Motor neuron (in vitro differentiated cells): ENCODE results near the gene SDHAF1. TPM values are rescaled to one million over a fixed set of nuclear protein-coding genes. Genes with fewer than 3 reads are reported as not detected.
A peak's percentile ranks its signal among the peaks of the same experiment; 100 is the strongest.
"Not testable (repeated sequence)": the region's sequence is repeated elsewhere in the genome, so short reads cannot be mapped to it uniquely, and the experiment has no call there.

ENCODE experiments used
- ATAC-seq, 8 experiments: fragments of 200-7000 bp; cut with Tn5 transposase; replicated peaks in 6 of 8; 2 replicates each; pipeline ENCODE4 v1.8.0; 2021; ENCODE audit warnings: mild to moderate bottlenecking in 8 of 8, moderate library complexity in 8 of 8
- H3K27ac ChIP-seq, 2 donors: fragments of 250-450 bp; sonication (Bioruptor Pico); 2 replicates each; pipeline ENCODE4 v1.9.0; 2021; ENCODE audit warnings: antibody characterized with exemption in 2 of 2, mild to moderate bottlenecking in 2 of 2, moderate library complexity in 1 of 2
- H3K4me1 ChIP-seq, 2 donors: fragments of 250-450 bp; sonication (Bioruptor Pico); replicated peaks in 1 of 2; 2 replicates each; pipeline ENCODE4 v1.6.1; 2021; ENCODE audit warnings: antibody characterized with exemption in 2 of 2, mild to moderate bottlenecking in 2 of 2, moderate library complexity in 1 of 2
- H3K4me3 ChIP-seq, 5 donors: fragments of 250-450 bp; sonication (Bioruptor Pico); 2 replicates each; pipeline ENCODE4 v1.9.0; 2021; ENCODE audit warnings: antibody characterized with exemption in 5 of 5, mild to moderate bottlenecking in 5 of 5, moderate library complexity in 4 of 5
- WGBS, 10 experiments: fragments of 450-650 bp; shearing (Covaris generic); methylation state at CpG; one replicate each; pipeline ENCODE4 v1.0.0; 2022; 5-methylcytosine and 5-hydroxymethylcytosine counted together
- in situ Hi-C, 9 experiments: fragments of 400-800 bp; cut with MboI; loops; one replicate each; pipeline ENCODE4 v1.15.0; 2021; ENCODE audit warnings: low sequenced_read_pairs in 9 of 9, low pct_unique_long_range_greater_than_20kb in 2 of 9; ENCODE audit not compliant: unreplicated experiment in 9 of 9
- total RNA-seq, 8 experiments: library from RNA; unstranded; fragments of 300-600 nt; gene quantifications; 2 replicates each; pipeline versions ENCODE4 v1.2.3 to v1.2.4, GENCODE V29; 2022

The SDHAF1 gene
- total RNA-seq, 8 experiments from 2014 or later: 10.6 to 23.5 (median 18.1) TPM

- Histone ChIP-seq H3K4me1 (no peaks in the 10 kb centered on the region), H3K4me3 (no peak overlapping the region), H3K27ac (no peak overlapping the region)
- WGBS, 10 experiments: 22 to 46% (median 34%) methylated on average over 3 to 4 of the region's 5 CpGs; no CpG with 5 or more reads in 7 of the 10 experiments
- in situ Hi-C loops: no loop called here
- ATAC-seq: peak in 3 of 8 experiments; percentile 29 to 61 (median 51)
Observed at GRCh38 chr19:35975608-35976214, 19.3 kb upstream of the SDHAF1 start.

GRCh38 chr19:35977446-35978222 lies 17.4 kb upstream of the SDHAF1 start:
- WGBS, 10 experiments: 38 to 78% (median 57%) methylated on average over 3 to 11 of the region's 14 CpGs; no CpG with 5 or more reads in 1 of the 10 experiments
- Histone ChIP-seq H3K4me1 (no peaks in the 10 kb centered on the region), H3K4me3 (no peak overlapping the region), H3K27ac (no peak overlapping the region)
- ATAC-seq: peak in 5 of 8 experiments; percentile 16 to 72 (median 26)
- in situ Hi-C loops: no loop called here

GRCh38 chr19:35978271-35978670 lies 16.7 kb upstream of the SDHAF1 start:
- Histone ChIP-seq H3K27ac (no peak overlapping the region), H3K4me1 (no peaks in the 10 kb centered on the region), H3K4me3 (no peak overlapping the region)
- no peak for ATAC-seq
- in situ Hi-C loops: no loop called here
- WGBS, 10 experiments: 20 to 80% (median 57%) methylated on average over 1 of the region's 5 CpGs; no CpG with 5 or more reads in 7 of the 10 experiments

- H3K4me3 ChIP-seq: no peak overlapping the region
- no peak for ATAC-seq
- H3K4me1 ChIP-seq: no peaks in the 10 kb centered on the region
- no peak overlapping the region for H3K27ac ChIP-seq
- 73% methylated on average over 3 of the region's 20 CpGs; no CpG with 5 or more reads in 9 of the 10 experiments for WGBS, 10 experiments
- in situ Hi-C loops: no loop called here
Observed at GRCh38 chr19:35978832-35979365, 16.1 kb upstream of the SDHAF1 start.

GRCh38 chr19:35980997-35981396 lies 14.0 kb upstream of the SDHAF1 start:
- in situ Hi-C loops, H3K4me3 ChIP-seq, H3K27ac ChIP-seq, H3K4me1 ChIP-seq, ATAC-seq: not testable (repeated sequence)
- WGBS, 10 experiments: 26 to 75% (median 67%) methylated on average over 4 of the region's 4 CpGs; no CpG with 5 or more reads in 3 of the 10 experiments

GRCh38 chr19:35983177-35983576 lies 11.8 kb upstream of the SDHAF1 start:
- no peak overlapping the region for H3K27ac ChIP-seq
- no peak overlapping the region for H3K4me3 ChIP-seq
- ATAC-seq: no peak
- in situ Hi-C loops: no loop called here
- H3K4me1 ChIP-seq: no peaks in the 10 kb centered on the region
- WGBS, 10 experiments: 0 to 100% (median 60%) methylated on average over 1 of the region's 8 CpGs; no CpG with 5 or more reads in 3 of the 10 experiments

- in situ Hi-C loops: no loop called here
- Histone ChIP-seq H3K4me3 (no peak overlapping the region), H3K27ac (no peak overlapping the region), H3K4me1 (no peaks in the 10 kb centered on the region)
- WGBS, 10 experiments: 57 to 100% (median 94%) methylated on average over 1 to 4 of the region's 5 CpGs; no CpG with 5 or more reads in 5 of the 10 experiments
- no peak for ATAC-seq
Observed at GRCh38 chr19:35986111-35986510, 8.9 kb upstream of the SDHAF1 start.

GRCh38 chr19:35986664-35987570 lies 8.1 kb upstream of the SDHAF1 start:
- no peak overlapping the region for H3K27ac ChIP-seq
- in situ Hi-C loops: no loop called here
- 28 to 100% (median 35%) methylated on average over 1 to 8 of the region's 54 CpGs; no CpG with 5 or more reads in 5 of the 10 experiments for WGBS, 10 experiments
- ATAC-seq: peak; percentile 79 to 93 (median 90)
- peak overlapping the region; percentile 34 to 40 (median 38) for H3K4me3 ChIP-seq
- H3K4me1 ChIP-seq: no peaks in the 10 kb centered on the region

GRCh38 chr19:35987571-35987896 lies 7.5 kb upstream of the SDHAF1 start:
- Histone ChIP-seq H3K4me1 (no peaks in the 10 kb centered on the region), H3K4me3 (peak overlapping the region; percentile 34 to 40 (median 38)), H3K27ac (no peak overlapping the region)
- 0 to 100% (median 43%) methylated on average over 1 to 4 of the region's 8 CpGs; no CpG with 5 or more reads in 1 of the 10 experiments for WGBS, 10 experiments
- ATAC-seq: no peak
- in situ Hi-C loops: no loop called here

GRCh38 chr19:35988824-35989223 lies 6.2 kb upstream of the SDHAF1 start:
- Histone ChIP-seq H3K4me3 (no peak overlapping the region), H3K4me1 (no peaks in the 10 kb centered on the region), H3K27ac (no peak overlapping the region)
- no peak for ATAC-seq
- in situ Hi-C loops: no loop called here
- 25 to 100% (median 75%) methylated on average over 1 to 3 of the region's 3 CpGs; no CpG with 5 or more reads in 3 of the 10 experiments for WGBS, 10 experiments

GRCh38 chr19:35990156-35990555 lies 4.8 kb upstream of the SDHAF1 start:
- in situ Hi-C loops: no loop called here
- Histone ChIP-seq H3K27ac (no peak overlapping the region), H3K4me1 (peaks cover 0 to 3% of the 10 kb centered on the region in 2 donors), H3K4me3 (no peak overlapping the region)
- WGBS, 10 experiments: 0 to 83% (median 69%) methylated on average over 1 to 4 of the region's 4 CpGs; no CpG with 5 or more reads in 2 of the 10 experiments
- no peak for ATAC-seq

- in situ Hi-C loops: no loop called here
- Histone ChIP-seq H3K4me1 (peaks cover 2 to 6% of the 10 kb centered on the region in 2 donors), H3K4me3 (no peak overlapping the region), H3K27ac (no peak overlapping the region)
- 57 to 93% (median 72%) methylated on average over 1 to 9 of the region's 10 CpGs; no CpG with 5 or more reads in 1 of the 10 experiments for WGBS, 10 experiments
- no peak for ATAC-seq
Observed at GRCh38 chr19:35990771-35991730, 3.9 kb upstream of the SDHAF1 start.
